Neural cell (in vitro differentiated cells): ENCODE results near the gene PTPRD.

Source experiments
- EP300 ChIP-seq: fragments of 450-650 bp; conservative IDR thresholded peaks from 2 replicates; pipeline ENCODE4 v1.6.1; 2014; ENCODE audit warnings: antibody characterized with exemption, mild to moderate bottlenecking, moderate library complexity; ENCODE audit not compliant: poor library complexity, severe bottlenecking
- EZH2 ChIP-seq: fragments of 200-600, 300-800 bp; shearing (Covaris generic), sonication (generic); IDR thresholded peaks from 2 replicates; pipeline ENCODE4 v1.6.1; 2014; ENCODE audit warnings: antibody characterized with exemption, low read length, borderline replicate concordance, mild to moderate bottlenecking; ENCODE audit not compliant: insufficient read depth, poor library complexity, severe bottlenecking
- MXI1 ChIP-seq: fragments of 450-650 bp; conservative IDR thresholded peaks from 2 replicates; pipeline ENCODE4 v1.6.1; 2014; ENCODE audit warnings: antibody characterized with exemption, mild to moderate bottlenecking; ENCODE audit not compliant: poor library complexity, severe bottlenecking
- POLR2AphosphoS5 ChIP-seq: IDR thresholded peaks from 2 replicates; pipeline ENCODE4 v1.6.1; 2012
- RAD21 ChIP-seq: fragments of 450-650 bp; conservative IDR thresholded peaks from 2 replicates; pipeline ENCODE4 v1.6.1; 2014; ENCODE audit warnings: antibody characterized with exemption, mild to moderate bottlenecking, moderate library complexity
- SMC3 ChIP-seq: fragments of 450-650 bp; conservative IDR thresholded peaks from 2 replicates; pipeline ENCODE4 v1.6.1; 2014; ENCODE audit warnings: antibody characterized with exemption, mild to moderate bottlenecking, moderate library complexity; ENCODE audit not compliant: poor library complexity
- TAF1 ChIP-seq: IDR thresholded peaks from 2 replicates; pipeline ENCODE4 v1.6.1; 2012; ENCODE audit warnings: low read depth
- TF ChIP-seq, protein P1 (sequence below): fragments of 450-650 bp; IDR thresholded peaks from 2 replicates; pipeline ENCODE4 v1.5.1; 2014; ENCODE audit warnings: antibody characterized with exemption, mild to moderate bottlenecking, moderate library complexity; ENCODE audit not compliant: poor library complexity, severe bottlenecking
- TF ChIP-seq, protein P2 (sequence below): IDR thresholded peaks from 2 replicates; pipeline ENCODE4 v1.6.1; 2012; ENCODE audit warnings: borderline replicate concordance

DNA sequence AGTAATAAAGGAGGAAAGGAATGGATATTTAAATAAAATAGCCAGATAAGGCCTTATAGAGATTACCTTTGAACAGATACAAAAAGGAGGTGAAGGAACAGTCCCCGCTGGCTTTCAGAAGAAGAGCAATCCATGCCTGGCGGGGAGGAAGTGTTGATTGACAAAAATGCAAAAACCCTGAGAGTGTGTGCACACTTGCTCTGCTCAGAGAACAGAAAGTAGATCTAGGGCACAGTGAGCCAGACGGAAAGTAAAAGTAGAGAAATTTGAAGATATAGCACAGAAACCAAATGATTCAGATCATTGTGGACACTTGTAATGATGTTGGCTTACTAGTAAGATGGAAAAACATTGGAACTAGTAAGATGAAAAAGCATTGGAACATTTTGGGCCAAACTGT, 720.6 kb downstream of the PTPRD start:
- TF ChIP-seq, protein P1, sequence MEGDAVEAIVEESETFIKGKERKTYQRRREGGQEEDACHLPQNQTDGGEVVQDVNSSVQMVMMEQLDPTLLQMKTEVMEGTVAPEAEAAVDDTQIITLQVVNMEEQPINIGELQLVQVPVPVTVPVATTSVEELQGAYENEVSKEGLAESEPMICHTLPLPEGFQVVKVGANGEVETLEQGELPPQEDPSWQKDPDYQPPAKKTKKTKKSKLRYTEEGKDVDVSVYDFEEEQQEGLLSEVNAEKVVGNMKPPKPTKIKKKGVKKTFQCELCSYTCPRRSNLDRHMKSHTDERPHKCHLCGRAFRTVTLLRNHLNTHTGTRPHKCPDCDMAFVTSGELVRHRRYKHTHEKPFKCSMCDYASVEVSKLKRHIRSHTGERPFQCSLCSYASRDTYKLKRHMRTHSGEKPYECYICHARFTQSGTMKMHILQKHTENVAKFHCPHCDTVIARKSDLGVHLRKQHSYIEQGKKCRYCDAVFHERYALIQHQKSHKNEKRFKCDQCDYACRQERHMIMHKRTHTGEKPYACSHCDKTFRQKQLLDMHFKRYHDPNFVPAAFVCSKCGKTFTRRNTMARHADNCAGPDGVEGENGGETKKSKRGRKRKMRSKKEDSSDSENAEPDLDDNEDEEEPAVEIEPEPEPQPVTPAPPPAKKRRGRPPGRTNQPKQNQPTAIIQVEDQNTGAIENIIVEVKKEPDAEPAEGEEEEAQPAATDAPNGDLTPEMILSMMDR, result no peak
- TF ChIP-seq EZH2 (no peak), EP300 (no peak), POLR2AphosphoS5 (no peak), TAF1 (no peak), RAD21 (no peak), MXI1 (no peak), SMC3 (no peak)
- TF ChIP-seq, protein P2, sequence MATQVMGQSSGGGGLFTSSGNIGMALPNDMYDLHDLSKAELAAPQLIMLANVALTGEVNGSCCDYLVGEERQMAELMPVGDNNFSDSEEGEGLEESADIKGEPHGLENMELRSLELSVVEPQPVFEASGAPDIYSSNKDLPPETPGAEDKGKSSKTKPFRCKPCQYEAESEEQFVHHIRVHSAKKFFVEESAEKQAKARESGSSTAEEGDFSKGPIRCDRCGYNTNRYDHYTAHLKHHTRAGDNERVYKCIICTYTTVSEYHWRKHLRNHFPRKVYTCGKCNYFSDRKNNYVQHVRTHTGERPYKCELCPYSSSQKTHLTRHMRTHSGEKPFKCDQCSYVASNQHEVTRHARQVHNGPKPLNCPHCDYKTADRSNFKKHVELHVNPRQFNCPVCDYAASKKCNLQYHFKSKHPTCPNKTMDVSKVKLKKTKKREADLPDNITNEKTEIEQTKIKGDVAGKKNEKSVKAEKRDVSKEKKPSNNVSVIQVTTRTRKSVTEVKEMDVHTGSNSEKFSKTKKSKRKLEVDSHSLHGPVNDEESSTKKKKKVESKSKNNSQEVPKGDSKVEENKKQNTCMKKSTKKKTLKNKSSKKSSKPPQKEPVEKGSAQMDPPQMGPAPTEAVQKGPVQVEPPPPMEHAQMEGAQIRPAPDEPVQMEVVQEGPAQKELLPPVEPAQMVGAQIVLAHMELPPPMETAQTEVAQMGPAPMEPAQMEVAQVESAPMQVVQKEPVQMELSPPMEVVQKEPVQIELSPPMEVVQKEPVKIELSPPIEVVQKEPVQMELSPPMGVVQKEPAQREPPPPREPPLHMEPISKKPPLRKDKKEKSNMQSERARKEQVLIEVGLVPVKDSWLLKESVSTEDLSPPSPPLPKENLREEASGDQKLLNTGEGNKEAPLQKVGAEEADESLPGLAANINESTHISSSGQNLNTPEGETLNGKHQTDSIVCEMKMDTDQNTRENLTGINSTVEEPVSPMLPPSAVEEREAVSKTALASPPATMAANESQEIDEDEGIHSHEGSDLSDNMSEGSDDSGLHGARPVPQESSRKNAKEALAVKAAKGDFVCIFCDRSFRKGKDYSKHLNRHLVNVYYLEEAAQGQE, result no peak
